NCI-H345 treated with DMSO at 0.1 percent for 48 hours (cell line): ENCODE measurements around the gene RNF32.
"Not testable (repeated sequence)": the region's sequence is repeated elsewhere in the genome, so short reads cannot be mapped to it uniquely, and the experiment has no call there.

ENCODE experiments used
- DNase-seq: peaks from one replicate; lab custom pipeline; 2025; ENCODE audit not compliant: unreplicated experiment; lab: John Stamatoyannopoulos, UW

The RNF32 gene

GRCh38 chr7:156640949-156641485, 443 bp downstream of the RNF32 start:
- DNase-seq, result no peak

DNA sequence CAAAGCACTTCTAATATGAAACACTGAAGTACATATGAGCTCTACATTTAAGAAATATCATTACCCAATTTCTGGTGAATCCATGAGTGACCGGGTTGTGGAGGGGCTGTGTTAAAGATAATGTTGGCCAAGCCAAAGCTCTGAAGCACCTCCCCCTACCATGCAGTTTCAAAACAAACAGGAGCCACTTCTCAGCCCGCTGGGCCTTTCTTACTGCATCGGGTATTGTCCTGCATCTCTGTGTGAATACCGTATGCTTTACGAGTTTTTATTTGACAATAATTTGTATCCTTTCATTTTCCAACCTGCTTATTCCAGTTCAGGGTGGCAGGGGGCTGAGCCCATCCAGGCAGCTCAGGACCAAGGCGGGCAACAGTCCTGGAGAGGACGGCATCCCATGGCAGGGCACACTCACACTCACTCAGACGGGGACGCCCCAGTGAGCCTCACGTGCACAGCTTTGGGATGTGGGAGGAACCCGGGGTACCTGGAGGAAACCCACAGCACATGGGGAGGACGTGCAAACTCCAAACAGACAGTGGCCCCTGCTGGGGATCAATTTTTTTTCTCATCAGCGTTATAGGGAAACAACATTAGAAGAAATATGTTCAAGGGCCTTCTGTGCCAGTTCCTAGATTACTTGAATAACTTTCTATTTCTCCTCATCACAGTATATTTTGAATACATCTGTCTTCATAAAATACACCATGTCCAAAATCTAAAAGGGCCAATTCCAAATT, 1.9 kb downstream of the RNF32 start:
- DNase-seq, result no peak

GRCh38 chr7:156647330-156647729, 6.8 kb downstream of the RNF32 start:
- not testable (repeated sequence) for DNase-seq

GRCh38 chr7:156650042-156650441, 9.5 kb downstream of the RNF32 start:
- DNase-seq, result no peak

DNA sequence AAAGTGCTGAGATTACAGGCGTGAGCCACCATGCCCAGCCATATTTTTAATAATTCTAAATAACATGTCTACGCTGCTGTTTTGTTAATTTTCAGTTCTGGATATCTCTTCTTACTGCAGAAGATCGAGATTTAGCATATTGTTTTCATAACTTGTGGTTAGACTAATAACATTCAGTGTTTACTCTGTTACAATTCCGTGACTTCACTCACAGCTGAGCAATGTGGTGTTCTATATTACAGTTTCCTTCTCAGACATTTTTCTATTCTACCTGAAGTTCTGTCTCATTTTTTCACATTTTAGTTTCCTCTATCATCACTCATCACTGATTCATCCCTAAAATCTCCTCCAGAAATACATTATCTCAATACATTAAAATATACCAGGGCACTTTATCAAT, 10.9 kb downstream of the RNF32 start:
- no peak for DNase-seq

- no peak for DNase-seq
Observed at GRCh38 chr7:156652886-156653568, 12.5 kb downstream of the RNF32 start.

GRCh38 chr7:156654511-156655234, 14.1 kb downstream of the RNF32 start:
- DNase-seq, result no peak

DNA sequence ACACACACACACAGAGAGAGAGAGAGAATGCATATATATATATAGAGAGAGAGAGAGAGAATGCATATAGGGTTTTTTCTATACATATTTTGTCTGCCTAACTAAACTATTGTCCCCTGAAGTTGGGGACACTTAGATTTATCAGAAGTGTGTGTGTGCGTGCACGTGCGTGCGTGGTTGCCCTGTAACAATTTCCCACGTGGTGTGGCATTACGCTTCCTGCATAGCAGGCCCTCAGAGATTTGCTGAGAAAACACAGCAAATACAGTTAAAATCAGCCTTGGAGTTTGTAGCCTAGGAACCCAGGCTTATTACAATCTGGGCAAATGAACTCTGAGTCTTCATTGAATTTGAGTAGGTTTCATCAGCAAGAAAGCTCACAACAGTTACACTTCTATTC, 14.7 kb downstream of the RNF32 start:
- no peak for DNase-seq

GRCh38 chr7:156655983-156656382, 15.4 kb downstream of the RNF32 start:
- DNase-seq, result no peak

- DNase-seq, result no peak
Observed at GRCh38 chr7:156656598-156656997, 16.0 kb downstream of the RNF32 start.

DNA sequence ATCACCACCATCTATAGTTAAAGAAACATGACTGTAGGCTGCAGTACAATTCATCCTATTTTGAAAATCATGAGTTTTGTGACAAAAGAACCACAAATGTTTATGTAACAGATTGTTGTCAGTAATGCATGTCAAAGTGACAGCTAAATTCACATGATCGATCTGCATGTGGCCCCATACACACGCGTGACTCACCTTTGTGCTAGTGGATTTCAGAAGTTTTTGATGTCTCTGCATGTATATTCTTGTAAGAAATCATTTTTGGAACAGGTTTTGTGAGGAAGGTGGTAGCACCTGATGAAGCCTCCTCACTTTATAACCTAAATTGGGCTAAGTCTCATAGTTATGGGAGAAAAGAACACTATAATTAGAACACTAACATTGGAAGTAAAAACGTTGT, 17.1 kb downstream of the RNF32 start:
- DNase-seq, result no peak

DNA sequence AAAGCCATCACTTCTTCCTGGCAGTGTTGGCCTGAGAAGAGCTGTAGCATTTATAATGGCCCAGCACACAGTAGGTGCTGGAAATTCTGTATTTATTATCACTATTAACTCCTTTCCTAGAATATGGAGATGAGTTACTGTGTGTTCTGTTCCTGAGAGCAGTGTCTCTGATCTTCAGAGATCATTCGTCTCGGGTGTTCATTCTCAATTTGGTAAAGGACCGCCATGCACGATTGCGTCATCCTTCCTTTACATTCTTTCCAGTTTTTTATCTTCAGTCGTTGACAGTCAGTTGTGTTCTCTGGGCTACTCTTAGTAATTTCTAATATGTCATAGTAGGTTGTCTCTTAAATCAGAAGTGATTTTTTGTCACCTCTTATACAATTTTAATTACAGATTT, 18.6 kb downstream of the RNF32 start:
- DNase-seq, result no peak

GRCh38 chr7:156659961-156660360, 19.4 kb downstream of the RNF32 start:
- DNase-seq, result no peak

DNA sequence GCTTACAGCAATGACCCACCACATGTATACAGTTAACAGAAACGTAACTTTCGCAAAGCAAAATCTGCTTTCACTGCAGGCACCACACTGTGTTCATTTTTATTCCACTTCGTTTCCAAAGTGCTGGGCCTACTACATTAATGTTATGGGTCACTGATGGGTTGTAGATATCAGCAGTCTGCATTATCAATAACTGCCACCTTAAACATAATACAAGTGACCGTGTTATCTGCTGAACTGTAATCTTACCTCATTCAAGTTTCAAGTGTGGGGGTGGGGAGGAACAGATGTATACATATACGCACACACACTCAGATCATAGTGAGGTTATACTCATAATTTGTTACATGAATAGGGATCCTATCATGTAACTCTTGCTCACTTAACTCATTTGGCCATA, 21.1 kb downstream of the RNF32 start:
- no peak for DNase-seq

DNA sequence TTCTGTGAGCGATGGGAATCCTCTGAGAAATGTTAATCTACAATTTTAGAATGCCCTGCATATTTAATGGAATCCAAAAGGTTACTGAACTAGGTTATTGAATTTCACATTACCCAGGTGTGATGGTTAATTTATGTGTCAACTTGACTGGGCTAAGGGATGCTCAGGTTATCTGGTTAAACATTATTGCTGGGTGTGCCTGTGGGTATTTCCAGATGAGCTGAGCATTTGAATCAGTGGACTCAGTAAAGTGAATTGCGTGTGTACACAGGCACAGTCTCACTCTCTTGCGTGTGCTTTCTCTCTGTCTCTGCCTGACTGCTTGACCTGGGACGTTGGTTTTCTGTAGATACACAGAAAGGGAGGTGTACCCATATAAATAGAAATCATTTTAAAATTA, 21.7 kb downstream of the RNF32 start:
- DNase-seq, result no peak

DNA sequence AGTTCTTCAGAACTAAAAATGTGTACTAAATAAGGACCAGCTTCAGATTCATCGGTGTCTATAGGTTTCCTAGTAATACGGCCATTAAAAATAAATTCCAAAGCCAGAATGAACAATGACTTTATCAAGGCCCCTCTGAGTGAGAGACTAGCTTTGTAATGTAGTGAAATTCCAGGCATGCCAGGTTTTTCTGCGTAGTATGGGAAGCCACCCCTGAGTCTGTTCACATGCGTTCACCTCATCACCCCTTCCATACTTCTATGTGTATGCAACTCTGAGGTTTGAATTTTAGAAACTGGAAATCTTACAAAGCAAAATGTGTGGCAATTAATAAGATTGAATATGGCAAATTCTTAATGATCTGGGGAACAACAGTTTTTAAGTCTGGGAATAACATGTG, 24.5 kb downstream of the RNF32 start:
- DNase-seq, result no peak

GRCh38 chr7:156666368-156667109, 26.0 kb downstream of the RNF32 start:
- no peak for DNase-seq

DNA sequence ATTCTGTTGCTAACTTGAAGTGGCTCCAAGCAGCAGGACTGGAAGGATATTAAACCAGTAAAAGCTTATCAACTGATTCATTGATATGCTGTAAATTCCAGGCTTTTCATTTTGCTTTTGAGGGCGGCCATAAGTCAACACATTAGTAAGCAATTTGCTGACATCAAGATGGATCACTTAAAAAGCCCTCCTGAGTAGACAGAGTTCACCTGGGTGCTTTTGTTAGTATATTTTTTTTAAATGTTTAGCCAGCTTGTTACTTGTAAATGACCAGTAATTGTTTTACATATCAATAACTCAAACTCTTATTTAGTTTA, 26.5 kb downstream of the RNF32 start:
- no peak for DNase-seq

DNA sequence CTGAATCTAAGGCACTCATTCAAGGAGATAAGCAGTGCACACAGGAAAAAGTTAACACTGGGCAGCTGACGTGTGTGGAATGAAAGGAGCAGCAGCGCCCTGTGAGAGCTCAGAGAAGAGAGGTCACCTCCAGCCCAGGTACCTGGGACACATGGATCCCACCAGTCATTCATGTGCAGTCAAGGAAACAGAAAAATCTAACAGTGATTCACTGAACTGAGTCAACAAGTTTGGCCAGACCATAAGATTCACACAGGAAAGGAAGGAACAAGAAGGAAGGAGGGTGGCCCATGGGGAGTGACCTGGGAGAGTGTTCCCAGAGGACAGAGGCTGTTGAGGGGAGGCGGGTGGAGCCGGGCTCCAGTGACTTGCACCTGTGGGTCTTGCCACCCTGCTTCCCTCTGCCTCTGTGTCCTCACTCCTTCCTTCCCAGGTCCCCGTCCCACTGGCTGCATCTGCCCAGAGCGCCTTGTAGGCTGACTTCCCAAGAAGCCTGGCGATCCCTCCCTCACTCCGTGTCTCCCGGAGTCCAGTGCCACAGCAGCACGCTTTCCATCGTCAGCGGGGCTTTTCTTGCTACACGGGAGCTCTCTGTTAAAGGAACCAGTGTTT, 27.7 kb downstream of the RNF32 start:
- DNase-seq, result no peak

- DNase-seq, result no peak
Observed at GRCh38 chr7:156669035-156669828, 28.7 kb downstream of the RNF32 start.
